Smooth muscle cell (in vitro differentiated cells): Measurements from ENCODE around the gene CCL20. TPM values are rescaled to one million over a fixed set of nuclear protein-coding genes. Genes with fewer than 3 reads are reported as not detected.

ENCODE experiments used
- DNase-seq: peaks from one replicate; lab custom pipeline; 2025; ENCODE audit not compliant: unreplicated experiment; lab: John Stamatoyannopoulos, UW
- H2AFZ ChIP-seq: fragments of 200-600 bp; sonication (generic); 2 replicates; pipeline ENCODE4 v1.6.0; 2016; ENCODE audit warnings: antibody characterized with exemption, low read depth, mild to moderate bottlenecking
- H3F3A ChIP-seq: fragments of 200-600 bp; sonication (generic); 2 replicates; pipeline ENCODE4 v1.6.0; 2017; ENCODE audit warnings: antibody characterized with exemption, low read depth
- H3K27ac ChIP-seq: fragments of 200-600 bp; sonication (generic); 2 replicates; pipeline ENCODE4 v1.5.1; 2016; ENCODE audit warnings: low read depth, mild to moderate bottlenecking
- H3K27me3 ChIP-seq: fragments of 200-600 bp; sonication (generic); 2 replicates; pipeline ENCODE4 v1.6.1; 2016; ENCODE audit warnings: low read depth, mild to moderate bottlenecking
- H3K36me3 ChIP-seq: fragments of 200-600 bp; sonication (generic); 2 replicates; pipeline ENCODE4 v1.5.1; 2016; ENCODE audit warnings: low read depth
- H3K4me1 ChIP-seq: fragments of 200-600 bp; sonication (generic); 2 replicates; pipeline ENCODE4 v1.5.1; 2016; ENCODE audit warnings: low read depth
- H3K4me2 ChIP-seq: fragments of 200-600 bp; sonication (generic); 2 replicates; pipeline ENCODE4 v1.6.0; 2016; ENCODE audit warnings: mild to moderate bottlenecking
- H3K4me3 ChIP-seq: fragments of 200-600 bp; sonication (generic); 2 replicates; pipeline ENCODE4 v1.5.1; 2016; ENCODE audit warnings: mild to moderate bottlenecking
- H3K79me2 ChIP-seq: fragments of 200-600 bp; sonication (generic); 2 replicates; pipeline ENCODE4 v1.6.0; 2016; ENCODE audit warnings: low read depth, mild to moderate bottlenecking
- H3K9ac ChIP-seq: fragments of 200-600 bp; sonication (generic); 2 replicates; pipeline ENCODE4 v1.6.0; 2016; ENCODE audit warnings: low read depth
- H3K9me3 ChIP-seq: fragments of 200-600 bp; sonication (generic); replicated peaks from 2 replicates; pipeline ENCODE4 v1.5.1; 2016; ENCODE audit warnings: low read depth
- H4K20me1 ChIP-seq: fragments of 200-600 bp; sonication (generic); 2 replicates; pipeline ENCODE4 v1.6.0; 2016; ENCODE audit warnings: low read depth
- CTCF ChIP-seq: fragments of 200-600 bp; sonication (generic); IDR thresholded peaks from 2 replicates; pipeline ENCODE4 v1.5.1; 2017; ENCODE audit warnings: borderline replicate concordance, mild to moderate bottlenecking, antibody characterized with exemption; ENCODE audit not compliant: insufficient read depth, poor library complexity, severe bottlenecking
- WGBS: methylation state at CpG from one replicate; pipeline ENCODE4 v1.1.7; 2016; ENCODE audit warnings: low lambda C conversion rate; 5-methylcytosine and 5-hydroxymethylcytosine counted together
- polyA plus RNA-seq: library from polyadenylated mRNA; unstranded; fragments of >200 nt; fragmentation: Nextera tagmentation; extraction: Ambion mirVana; gene quantifications from 2 replicates; pipeline ENCODE4 v1.2.1, GENCODE V29; 2016
- total RNA-seq: library from RNA; depleted of rRNA; stranded (reverse); fragments of >200 nt; gene quantifications from 2 replicates; pipeline ENCODE4 v1.2.3, GENCODE V29; 2014

The CCL20 gene
- total and polyA plus RNA-seq, 2 experiments from 2014 or later: 6.7 to 12.9 TPM

GRCh38 chr2:227818675-227819397 is 5.2 kb downstream of the CCL20 start:
- Histone ChIP-seq H3F3A (peaks cover 10% of the 10 kb centered on the region), H3K27me3 (no peaks in the 10 kb centered on the region), H2AFZ (no peak overlapping the region), H4K20me1 (no peaks in the 10 kb centered on the region), H3K4me1 (peaks cover 9% of the 10 kb centered on the region), H3K79me2 (no peaks in the 10 kb centered on the region), H3K9me3 (no peaks in the 10 kb centered on the region), H3K27ac (peak overlapping the region; percentile 62), H3K9ac (no peak overlapping the region), H3K4me2 (peak overlapping the region; percentile 12), H3K36me3 (no peaks in the 10 kb centered on the region), H3K4me3 (no peak overlapping the region)
- DNase-seq: no peak
- WGBS: 65% methylated on average over 9 of the region's 9 CpGs
- no peak for TF ChIP-seq CTCF

GRCh38 chr2:227819398-227819697 is 5.7 kb downstream of the CCL20 start:
- H3K79me2 ChIP-seq: no peaks in the 10 kb centered on the region
- H3K4me2 ChIP-seq: no peak overlapping the region
- no peak overlapping the region for H3K9ac ChIP-seq
- no peak overlapping the region for H2AFZ ChIP-seq
- no peaks in the 10 kb centered on the region for H3K36me3 ChIP-seq
- H4K20me1 ChIP-seq: no peaks in the 10 kb centered on the region
- 94% methylated on average over 3 of the region's 3 CpGs for WGBS
- peaks cover 9% of the 10 kb centered on the region for H3K4me1 ChIP-seq
- TF ChIP-seq CTCF: no peak
- no peaks in the 10 kb centered on the region for H3K9me3 ChIP-seq
- peak overlapping the region; percentile 62 for H3K27ac ChIP-seq
- H3K4me3 ChIP-seq: no peak overlapping the region
- peaks cover 10% of the 10 kb centered on the region for H3F3A ChIP-seq
- DNase-seq: no peak
- H3K27me3 ChIP-seq: no peaks in the 10 kb centered on the region

GRCh38 chr2:227821043-227821942 is 7.7 kb downstream of the CCL20 start:
- H3K27ac ChIP-seq: no peak overlapping the region
- H3K27me3 ChIP-seq: no peaks in the 10 kb centered on the region
- no peak overlapping the region for H2AFZ ChIP-seq
- 89% methylated on average over 4 of the region's 4 CpGs for WGBS
- DNase-seq: no peak
- no peak overlapping the region for H3K4me2 ChIP-seq
- no peak overlapping the region for H3K4me3 ChIP-seq
- H3K36me3 ChIP-seq: no peaks in the 10 kb centered on the region
- no peak overlapping the region for H3K9ac ChIP-seq
- peaks cover 9% of the 10 kb centered on the region for H3K4me1 ChIP-seq
- H4K20me1 ChIP-seq: no peaks in the 10 kb centered on the region
- H3F3A ChIP-seq: peaks cover 10% of the 10 kb centered on the region
- no peaks in the 10 kb centered on the region for H3K9me3 ChIP-seq
- TF ChIP-seq CTCF: no peak
- H3K79me2 ChIP-seq: no peaks in the 10 kb centered on the region
